HL-60 (cell line): ENCODE data around the gene PPP2CA.
"Not testable (repeated sequence)": the region's sequence is repeated elsewhere in the genome, so short reads cannot be mapped to it uniquely, and the experiment has no call there.

Experiments
- DNase-seq, 2 experiments: peaks; one replicate each; pipeline ENCODE4 v3.0.0-alpha.2; 2010 to 2020; ENCODE audit warnings: low read depth in 1 of 2, low spot score in 1 of 2
- H3K27ac ChIP-seq: fragments of 250-450 bp; sonication (Bioruptor Pico); replicated peaks from 2 replicates; pipeline ENCODE4 v1.5.1; 2020; ENCODE audit warnings: mild to moderate bottlenecking, moderate library complexity
- H3K27me3 ChIP-seq: fragments of 250-450 bp; sonication (Bioruptor Pico); 2 replicates; pipeline ENCODE4 v1.5.1; 2021; ENCODE audit warnings: mild to moderate bottlenecking, moderate library complexity; ENCODE audit not compliant: insufficient read depth, poor library complexity, severe bottlenecking
- H3K4me3 ChIP-seq: replicated peaks from 2 replicates; pipeline ENCODE4 v1.5.1; 2011; ENCODE audit warnings: mild to moderate bottlenecking, control low read depth, low read length; ENCODE audit not compliant: insufficient read depth
- GABPA ChIP-seq: IDR thresholded peaks from 2 replicates; pipeline ENCODE4 v1.6.1; 2012; ENCODE audit warnings: low read depth
- POLR2AphosphoS5 ChIP-seq: IDR thresholded peaks from 2 replicates; pipeline ENCODE4 v1.6.1; 2012; ENCODE audit warnings: low read depth
- SPI1 ChIP-seq: IDR thresholded peaks from 2 replicates; pipeline ENCODE4 v1.6.1; 2012; ENCODE audit warnings: low read depth, mild to moderate bottlenecking, borderline replicate concordance
- TF ChIP-seq, protein P1 (sequence below): IDR thresholded peaks from one replicate; pipeline ENCODE4 v1.5.1; 2011; ENCODE audit warnings: low read length, control low read depth, inconsistent platforms; ENCODE audit not compliant: insufficient read depth
- TF ChIP-seq, protein P2 (sequence below): IDR thresholded peaks from 2 replicates; pipeline ENCODE4 v1.6.1; 2012; ENCODE audit warnings: low read depth; ENCODE audit not compliant: insufficient replicate concordance

PPP2CA gene

DNA sequence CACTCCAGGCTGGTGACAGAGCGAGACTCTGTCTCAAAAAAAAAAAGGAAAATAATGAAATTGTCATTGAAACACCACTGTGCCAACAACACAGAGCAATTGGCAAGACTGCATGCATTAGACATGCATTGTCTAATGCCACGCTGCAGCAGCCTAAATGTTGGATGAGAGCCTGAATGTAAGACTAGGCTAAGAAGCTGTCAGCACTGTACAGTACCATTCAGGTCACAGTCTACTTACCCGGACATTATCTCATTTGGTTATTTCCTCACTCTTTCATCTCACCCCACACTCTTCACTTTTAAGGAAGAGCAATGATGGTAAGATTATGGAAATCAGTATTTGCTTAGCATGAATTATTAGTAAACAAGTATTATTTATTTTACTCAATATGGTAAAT is 31.3 kb upstream of the PPP2CA start:
- Histone ChIP-seq H3K4me3 (no peak overlapping the region), H3K27me3 (no peaks in the 10 kb centered on the region), H3K27ac (no peak overlapping the region)
- TF ChIP-seq, protein P1, sequence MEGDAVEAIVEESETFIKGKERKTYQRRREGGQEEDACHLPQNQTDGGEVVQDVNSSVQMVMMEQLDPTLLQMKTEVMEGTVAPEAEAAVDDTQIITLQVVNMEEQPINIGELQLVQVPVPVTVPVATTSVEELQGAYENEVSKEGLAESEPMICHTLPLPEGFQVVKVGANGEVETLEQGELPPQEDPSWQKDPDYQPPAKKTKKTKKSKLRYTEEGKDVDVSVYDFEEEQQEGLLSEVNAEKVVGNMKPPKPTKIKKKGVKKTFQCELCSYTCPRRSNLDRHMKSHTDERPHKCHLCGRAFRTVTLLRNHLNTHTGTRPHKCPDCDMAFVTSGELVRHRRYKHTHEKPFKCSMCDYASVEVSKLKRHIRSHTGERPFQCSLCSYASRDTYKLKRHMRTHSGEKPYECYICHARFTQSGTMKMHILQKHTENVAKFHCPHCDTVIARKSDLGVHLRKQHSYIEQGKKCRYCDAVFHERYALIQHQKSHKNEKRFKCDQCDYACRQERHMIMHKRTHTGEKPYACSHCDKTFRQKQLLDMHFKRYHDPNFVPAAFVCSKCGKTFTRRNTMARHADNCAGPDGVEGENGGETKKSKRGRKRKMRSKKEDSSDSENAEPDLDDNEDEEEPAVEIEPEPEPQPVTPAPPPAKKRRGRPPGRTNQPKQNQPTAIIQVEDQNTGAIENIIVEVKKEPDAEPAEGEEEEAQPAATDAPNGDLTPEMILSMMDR = no peak
- TF ChIP-seq SPI1 (no peak), POLR2AphosphoS5 (no peak), GABPA (no peak)
- TF ChIP-seq, protein P2, sequence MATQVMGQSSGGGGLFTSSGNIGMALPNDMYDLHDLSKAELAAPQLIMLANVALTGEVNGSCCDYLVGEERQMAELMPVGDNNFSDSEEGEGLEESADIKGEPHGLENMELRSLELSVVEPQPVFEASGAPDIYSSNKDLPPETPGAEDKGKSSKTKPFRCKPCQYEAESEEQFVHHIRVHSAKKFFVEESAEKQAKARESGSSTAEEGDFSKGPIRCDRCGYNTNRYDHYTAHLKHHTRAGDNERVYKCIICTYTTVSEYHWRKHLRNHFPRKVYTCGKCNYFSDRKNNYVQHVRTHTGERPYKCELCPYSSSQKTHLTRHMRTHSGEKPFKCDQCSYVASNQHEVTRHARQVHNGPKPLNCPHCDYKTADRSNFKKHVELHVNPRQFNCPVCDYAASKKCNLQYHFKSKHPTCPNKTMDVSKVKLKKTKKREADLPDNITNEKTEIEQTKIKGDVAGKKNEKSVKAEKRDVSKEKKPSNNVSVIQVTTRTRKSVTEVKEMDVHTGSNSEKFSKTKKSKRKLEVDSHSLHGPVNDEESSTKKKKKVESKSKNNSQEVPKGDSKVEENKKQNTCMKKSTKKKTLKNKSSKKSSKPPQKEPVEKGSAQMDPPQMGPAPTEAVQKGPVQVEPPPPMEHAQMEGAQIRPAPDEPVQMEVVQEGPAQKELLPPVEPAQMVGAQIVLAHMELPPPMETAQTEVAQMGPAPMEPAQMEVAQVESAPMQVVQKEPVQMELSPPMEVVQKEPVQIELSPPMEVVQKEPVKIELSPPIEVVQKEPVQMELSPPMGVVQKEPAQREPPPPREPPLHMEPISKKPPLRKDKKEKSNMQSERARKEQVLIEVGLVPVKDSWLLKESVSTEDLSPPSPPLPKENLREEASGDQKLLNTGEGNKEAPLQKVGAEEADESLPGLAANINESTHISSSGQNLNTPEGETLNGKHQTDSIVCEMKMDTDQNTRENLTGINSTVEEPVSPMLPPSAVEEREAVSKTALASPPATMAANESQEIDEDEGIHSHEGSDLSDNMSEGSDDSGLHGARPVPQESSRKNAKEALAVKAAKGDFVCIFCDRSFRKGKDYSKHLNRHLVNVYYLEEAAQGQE = no peak
- DNase-seq = no peak

DNA sequence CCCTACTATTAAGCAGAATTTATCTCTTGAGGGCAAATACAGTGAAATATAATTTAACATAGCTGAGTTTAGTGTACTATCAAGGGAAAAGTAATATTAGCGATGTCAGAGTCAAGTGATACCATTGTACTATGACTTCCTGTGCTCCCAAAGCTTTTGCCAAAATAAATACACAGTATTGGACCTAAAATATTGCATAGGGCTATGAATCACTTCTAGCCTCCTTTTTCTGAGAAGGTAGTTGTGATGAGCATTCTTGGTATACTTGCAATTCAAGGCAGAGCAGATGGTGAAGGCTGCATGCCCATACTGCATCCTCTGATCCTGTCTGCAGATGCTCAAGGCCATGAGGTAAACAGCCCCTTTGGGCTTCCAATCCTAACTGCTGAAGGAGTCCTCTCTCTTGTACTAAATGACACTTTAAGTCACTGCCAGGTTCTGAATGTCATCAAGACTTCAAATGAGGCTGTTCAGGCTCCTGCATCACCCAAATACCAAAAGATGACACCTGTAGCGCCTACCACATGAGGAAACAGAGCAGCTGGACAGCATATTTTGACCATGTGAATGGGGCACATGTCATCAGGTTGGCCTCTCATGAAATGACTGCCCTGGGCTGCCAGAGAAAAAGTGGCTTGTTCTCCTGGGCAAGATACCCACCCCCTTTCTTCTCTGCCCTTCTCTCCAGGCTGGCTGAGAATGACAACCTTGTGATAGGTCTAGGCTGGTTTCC is 29.7 kb upstream of the PPP2CA start:
- no peak for DNase-seq
- Histone ChIP-seq H3K27ac (no peak overlapping the region), H3K4me3 (no peak overlapping the region), H3K27me3 (no peaks in the 10 kb centered on the region)
- TF ChIP-seq, protein P1 = no peak
- TF ChIP-seq POLR2AphosphoS5 = no peak
- no peak for TF ChIP-seq SPI1
- TF ChIP-seq, protein P2 = no peak

DNA sequence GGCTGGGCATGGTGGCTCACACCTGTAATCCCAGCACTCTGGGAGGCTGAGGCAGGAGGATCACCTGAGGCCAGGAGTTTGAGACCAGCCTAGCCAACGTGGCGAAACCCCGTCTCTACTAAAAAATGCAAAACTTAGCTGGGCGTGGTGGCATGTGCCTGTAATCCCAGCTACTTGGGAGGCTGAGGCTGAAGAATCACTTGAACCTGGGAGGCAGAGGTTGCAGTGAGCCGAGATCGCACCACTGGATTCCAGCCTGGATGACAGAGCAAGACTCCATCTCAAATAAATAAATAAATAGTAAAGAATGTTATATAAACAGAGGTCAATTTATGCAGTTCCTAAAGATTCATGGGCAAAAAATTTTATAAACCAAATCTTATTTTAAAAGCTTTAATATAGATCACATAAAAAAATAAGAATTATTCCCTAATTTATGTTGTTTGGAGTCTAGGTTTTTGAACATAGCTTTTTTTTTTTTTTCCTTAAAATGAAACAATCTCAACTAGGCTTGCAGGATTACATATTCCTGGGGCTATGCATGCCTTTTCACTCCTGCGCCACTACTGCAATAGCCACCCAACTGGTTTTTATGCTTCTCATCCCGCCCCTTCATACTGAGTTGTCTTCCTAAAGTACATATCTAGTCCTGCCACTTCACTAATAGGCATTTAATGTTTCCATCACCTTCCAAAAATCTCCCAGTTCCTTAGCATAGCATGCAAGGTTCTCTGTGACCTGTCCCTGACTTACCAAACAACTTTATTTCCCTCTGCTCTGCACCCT is 27.7 kb upstream of the PPP2CA start:
- not testable (repeated sequence) for H3K27ac ChIP-seq, DNase-seq, H3K4me3 ChIP-seq, H3K27me3 ChIP-seq

DNA sequence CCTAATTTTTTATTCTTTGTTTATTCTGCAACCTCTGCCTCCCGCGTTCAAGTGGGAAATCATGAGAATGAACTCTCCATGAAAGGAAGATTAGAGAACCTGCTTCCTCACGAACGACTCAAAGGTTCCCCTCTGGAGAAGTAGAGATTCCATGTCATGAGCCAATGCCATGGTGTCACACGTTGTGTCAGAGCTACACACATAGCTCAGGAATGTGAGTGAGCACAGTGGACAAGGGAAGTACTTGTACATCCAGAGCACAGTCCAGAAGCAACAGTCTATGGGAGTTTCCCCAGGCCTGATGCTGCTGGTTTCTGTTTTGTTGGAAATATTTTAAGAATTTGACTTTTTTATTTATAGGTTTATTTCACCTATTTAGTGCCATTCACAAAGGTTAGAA is 26.8 kb upstream of the PPP2CA start:
- no peak for DNase-seq
- no peak overlapping the region for H3K4me3 ChIP-seq
- TF ChIP-seq, protein P1 = no peak
- TF ChIP-seq SPI1 (no peak), GABPA (no peak), POLR2AphosphoS5 (no peak)
- TF ChIP-seq, protein P2 = no peak
- H3K27ac ChIP-seq = no peak overlapping the region
- H3K27me3 ChIP-seq = no peaks in the 10 kb centered on the region
